ENCODE results near the gene MRTFA. TPM values are rescaled to one million over a fixed set of nuclear protein-coding genes. Genes with fewer than 3 reads are reported as not detected.

MRTFA gene
- total RNA-seq, 1 donor from 2014 or later = 115 TPM

- CTCF ChIA-PET = no interaction called here
- intact Hi-C loops (cut with micrococcal nuclease) = no loop called here
- ATAC-seq (ENCODE audit: low read depth) (no peak), DNase-seq (no peak)
- no peaks in the 10 kb centered on the region for H3K9me3 Mint-ChIP-seq
- peaks cover 7% of the 10 kb centered on the region for H3K4me1 Mint-ChIP-seq
- H3K27me3 Mint-ChIP-seq = no peaks in the 10 kb centered on the region
- H3K4me3 Mint-ChIP-seq = no peak overlapping the region
- POLR2A ChIA-PET = interaction anchor here (0.6 kb wide), 1 partner anchor 9 kb away, joined by 6 read pairs; no protein-coding TSS in a partner anchor
- peaks cover 9% of the 10 kb centered on the region for H3K36me3 Mint-ChIP-seq (ENCODE audit: low read depth)
- TF ChIP-seq CTCF (IDR thresholded peaks at IDR 0.05) = no peak
- H3K27ac Mint-ChIP-seq = no peak overlapping the region
These were observed 137.9 kb downstream of the MRTFA start for GRCh38 chr22:40498420-40499208.

- Mint-ChIP-seq H3K4me1 (peaks cover 30% of the 10 kb centered on the region), H3K9me3 (no peaks in the 10 kb centered on the region), H3K36me3 (ENCODE audit: low read depth) (peaks cover 2% of the 10 kb centered on the region), H3K4me3 (no peak overlapping the region), H3K27me3 (no peaks in the 10 kb centered on the region), H3K27ac (peak overlapping the region; percentile 93)
- ATAC-seq (ENCODE audit: low read depth) = no peak
- ChIA-PET POLR2A (interaction anchor here (0.6 to 1.3 kb wide), 3 partner anchors 10 to 296 kb away, joined by 3 to 4 read pairs (median 4); no protein-coding TSS in a partner anchor), CTCF (interaction anchor here (1.0 to 1.2 kb wide), 2 partner anchors 57 to 153 kb away, joined by 3 to 5 read pairs; no protein-coding TSS in a partner anchor)
- intact Hi-C loops (cut with micrococcal nuclease) = loop anchor here (5.0 kb wide), 1 partner anchor 121 kb away; the partner anchor contains the start of gene SGSM3
- TF ChIP-seq CTCF (IDR thresholded peaks at IDR 0.05) = no peak
- no peak for DNase-seq
These were observed 143.1 kb downstream of the MRTFA start for GRCh38 chr22:40493441-40493840.

GRCh38 chr22:40491990-40492631 is 144.4 kb downstream of the MRTFA start:
- Mint-ChIP-seq H3K4me3 (peak overlapping the region; percentile 47), H3K9me3 (no peaks in the 10 kb centered on the region), H3K27me3 (no peaks in the 10 kb centered on the region), H3K36me3 (ENCODE audit: low read depth) (peaks cover 3% of the 10 kb centered on the region), H3K27ac (peak overlapping the region; percentile 93), H3K4me1 (peaks cover 40% of the 10 kb centered on the region)
- DNase-seq (no peak), ATAC-seq (ENCODE audit: low read depth) (peak; percentile 96)
- ChIA-PET CTCF (interaction anchor here (1.0 to 2.6 kb wide), 4 partner anchors 42 to 154 kb away, joined by 3 to 19 read pairs (median 6); no protein-coding TSS in a partner anchor), POLR2A (interaction anchor here (0.6 to 1.3 kb wide), 6 partner anchors 17 to 1127 kb away, joined by 3 to 4 read pairs (median 3); partner anchors contain the start of gene MRTFA)
- intact Hi-C loops (cut with micrococcal nuclease) = loop anchor here (1.0 to 5.0 kb wide), 6 partner anchors 56 to 154 kb away; partner anchors contain the start of genes ADSL, MRTFA and SGSM3
- no peak for TF ChIP-seq CTCF (IDR thresholded peaks at IDR 0.05)

GRCh38 chr22:40487663-40488249 is 148.8 kb downstream of the MRTFA start:
- ChIA-PET CTCF (interaction anchor here (0.6 to 4.5 kb wide), 17 partner anchors 13 to 375 kb away, joined by 3 to 59 read pairs (median 4); partner anchors contain the start of gene SGSM3), POLR2A (interaction anchor here (0.6 to 1.2 kb wide), 4 partner anchors 31 to 142 kb away, joined by 3 to 4 read pairs (median 3); no protein-coding TSS in a partner anchor)
- ATAC-seq (ENCODE audit: low read depth) = no peak
- Mint-ChIP-seq H3K4me3 (no peak overlapping the region), H3K27ac (peak overlapping the region; percentile 5), H3K36me3 (ENCODE audit: low read depth) (peaks cover 12% of the 10 kb centered on the region), H3K9me3 (no peaks in the 10 kb centered on the region), H3K27me3 (no peaks in the 10 kb centered on the region), H3K4me1 (peaks cover 35% of the 10 kb centered on the region)
- intact Hi-C loops (cut with micrococcal nuclease) = loop anchor here (1.0 kb wide), 2 partner anchors 24 to 51 kb away; no protein-coding TSS in a partner anchor
- no peak for DNase-seq
- peak; percentile 53 for TF ChIP-seq CTCF (IDR thresholded peaks at IDR 0.05)

Data from activated B cell treated with CpG ODN at 0.5 μM for 24 hours (primary cell).